ENCODE data around the gene PEF1.
A peak's percentile ranks its signal among the peaks of the same experiment; 100 is the strongest.

The PEF1 gene

DNA sequence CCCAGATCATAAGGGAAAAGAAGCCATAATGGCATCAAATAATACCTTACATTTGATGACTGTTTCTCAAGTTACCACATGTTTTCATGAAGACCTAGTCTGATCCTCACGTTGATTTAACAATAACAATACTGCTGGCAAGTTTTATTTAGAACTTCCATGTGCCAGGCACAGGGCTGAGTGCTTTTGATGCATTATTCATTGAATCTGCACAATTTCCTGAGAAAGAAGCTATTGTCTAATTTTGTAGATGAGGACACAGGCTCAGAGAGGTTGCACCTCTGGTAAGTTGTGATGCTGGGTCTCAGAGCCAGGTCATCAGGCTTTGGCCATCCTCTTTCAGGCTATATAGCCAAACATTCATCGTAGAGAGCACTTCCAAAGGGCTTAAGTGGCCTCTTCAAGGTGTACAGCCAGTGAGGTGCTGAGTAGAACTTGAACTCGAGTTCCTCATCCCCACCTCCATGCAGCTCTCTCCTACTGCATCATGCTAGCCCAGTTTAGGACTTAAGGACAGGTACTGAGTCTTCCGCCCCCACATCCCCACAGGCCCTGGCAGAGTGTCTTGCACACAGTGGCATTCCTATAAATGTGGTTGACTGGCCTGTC lies 8.3 kb upstream of the PEF1 start:
- no peak for DNase-seq

DNA sequence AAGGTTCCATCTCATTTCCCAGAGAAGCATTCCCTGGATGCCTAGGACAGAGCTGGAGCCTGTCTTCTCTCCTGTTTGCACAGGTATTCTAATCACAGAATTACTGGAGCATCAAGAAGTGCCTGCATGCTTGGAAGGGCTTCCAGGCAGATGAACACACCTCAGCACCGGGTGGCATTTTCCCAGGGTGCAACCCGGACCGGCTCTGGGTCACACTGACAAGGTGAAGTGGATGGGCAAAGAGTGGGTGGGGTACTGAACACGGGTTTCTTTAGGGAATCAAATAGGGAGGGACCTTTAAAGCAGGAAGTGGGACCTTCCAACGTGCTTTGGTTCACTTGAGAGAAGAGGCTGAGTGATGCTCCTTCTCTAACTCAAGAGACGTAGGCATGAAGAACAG lies 7.1 kb upstream of the PEF1 start:
- no peak for DNase-seq

DNA sequence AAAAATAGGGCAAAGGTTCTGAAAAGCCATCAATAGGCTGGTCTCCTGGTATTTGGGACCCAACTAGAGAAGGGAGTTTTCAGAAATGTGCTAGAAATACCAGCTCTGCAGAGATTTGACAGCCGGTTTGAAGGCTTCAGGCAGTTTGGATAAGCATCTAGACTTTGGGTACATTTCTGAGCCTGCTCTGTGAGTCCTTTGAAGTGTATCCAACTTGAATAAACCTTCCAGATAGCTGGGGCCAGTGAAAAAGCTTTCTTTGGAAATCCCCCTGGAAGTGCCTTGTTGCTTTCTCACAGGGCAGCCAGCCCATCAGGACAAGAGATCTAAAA lies 6.4 kb upstream of the PEF1 start:
- no peak for DNase-seq

DNA sequence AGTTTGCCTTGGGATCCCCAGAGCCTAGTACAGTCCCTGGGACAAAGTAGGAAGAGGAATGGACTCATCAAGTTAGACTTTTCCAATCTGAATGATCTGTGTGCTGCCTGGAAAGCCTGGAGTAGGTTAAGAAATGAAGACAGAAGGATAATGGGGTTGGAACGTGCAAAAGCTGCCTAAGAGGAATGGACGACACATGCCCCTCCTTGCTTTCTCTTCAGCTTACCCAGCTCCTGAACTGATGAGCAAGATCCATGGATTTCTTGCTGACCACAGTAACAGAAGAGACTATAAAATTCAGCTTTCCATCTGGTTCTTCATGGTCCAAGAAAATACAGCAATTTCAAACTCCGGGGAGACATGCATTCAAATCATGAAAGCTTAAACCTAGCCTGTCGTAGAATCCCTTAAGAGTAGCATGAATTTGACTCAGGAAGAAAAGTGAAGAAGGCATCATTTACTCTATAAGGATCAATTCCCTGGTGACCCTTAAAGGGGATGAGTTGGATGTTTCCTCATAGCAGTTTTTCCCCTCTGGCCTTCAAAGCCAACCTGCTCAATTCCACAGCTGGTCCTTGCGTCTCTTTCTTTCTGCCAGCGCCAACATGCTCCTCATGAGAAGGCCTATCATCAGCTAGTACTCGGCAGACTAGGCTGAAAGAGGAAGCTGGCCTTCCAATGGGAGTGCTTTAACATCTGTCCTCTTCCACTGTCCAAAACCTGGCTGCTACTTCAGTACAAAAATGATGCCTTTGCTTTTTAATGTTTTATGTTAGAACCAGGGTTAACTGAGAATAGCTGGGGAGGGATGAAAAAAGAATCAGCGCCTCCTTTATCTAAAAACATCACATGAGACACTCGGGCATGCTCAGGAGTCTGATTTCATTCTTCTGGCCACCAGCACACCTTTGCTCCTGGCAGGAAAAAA lies 5.7 kb upstream of the PEF1 start:
- DNase-seq: no peak

DNA sequence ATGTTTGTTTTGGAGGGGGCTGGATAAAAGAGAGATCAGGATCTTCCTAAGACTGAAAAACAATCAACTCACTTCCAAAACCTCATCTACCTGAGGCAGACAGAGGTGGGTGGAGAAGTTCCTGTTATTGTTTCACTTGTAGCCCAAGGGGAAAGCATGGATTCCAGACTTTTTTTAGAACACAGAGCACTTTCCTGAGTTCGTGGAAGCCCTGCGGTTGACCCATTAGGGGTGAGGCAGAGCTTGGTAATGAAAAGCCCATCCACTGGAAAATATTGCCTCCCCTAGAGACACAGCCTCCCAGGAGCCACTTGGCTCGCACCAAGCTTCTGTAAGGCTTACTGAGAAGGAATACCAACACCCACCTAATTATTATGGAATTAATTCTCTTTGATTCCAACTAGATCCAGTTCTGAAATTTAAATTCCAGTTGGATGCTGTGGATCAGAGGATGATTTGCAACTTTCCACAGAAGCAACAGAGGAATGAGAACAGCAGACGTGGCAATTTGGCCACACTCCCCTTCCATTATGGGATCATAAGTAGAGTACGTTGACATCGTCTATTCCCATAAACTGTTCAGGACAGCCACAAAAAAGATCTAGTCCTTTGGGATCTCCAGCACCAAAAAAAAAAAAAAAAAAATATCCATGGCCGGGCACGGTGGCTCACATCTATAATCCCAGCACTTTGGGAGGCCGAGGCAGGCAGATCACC lies 4.1 kb upstream of the PEF1 start:
- no peak for DNase-seq

DNA sequence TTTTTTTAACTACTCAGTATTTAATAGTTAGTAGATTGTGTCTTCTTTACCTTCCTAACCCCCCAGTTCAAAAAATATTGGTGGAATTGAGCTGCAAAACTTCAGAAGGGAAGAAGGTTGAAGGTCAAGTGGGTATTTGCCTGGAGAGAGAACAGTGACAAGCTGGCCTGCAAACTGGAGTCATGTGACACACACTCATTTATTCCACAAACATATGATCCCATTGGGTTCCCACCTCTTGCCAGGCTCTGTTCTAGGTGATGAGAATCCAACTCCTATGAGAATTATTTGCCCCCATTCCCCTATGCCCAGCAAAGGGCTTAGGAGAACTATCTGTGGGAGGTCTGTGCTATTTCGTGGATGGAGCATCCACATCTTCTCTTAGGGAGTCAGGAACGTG lies 3.5 kb upstream of the PEF1 start:
- DNase-seq: no peak

DNA sequence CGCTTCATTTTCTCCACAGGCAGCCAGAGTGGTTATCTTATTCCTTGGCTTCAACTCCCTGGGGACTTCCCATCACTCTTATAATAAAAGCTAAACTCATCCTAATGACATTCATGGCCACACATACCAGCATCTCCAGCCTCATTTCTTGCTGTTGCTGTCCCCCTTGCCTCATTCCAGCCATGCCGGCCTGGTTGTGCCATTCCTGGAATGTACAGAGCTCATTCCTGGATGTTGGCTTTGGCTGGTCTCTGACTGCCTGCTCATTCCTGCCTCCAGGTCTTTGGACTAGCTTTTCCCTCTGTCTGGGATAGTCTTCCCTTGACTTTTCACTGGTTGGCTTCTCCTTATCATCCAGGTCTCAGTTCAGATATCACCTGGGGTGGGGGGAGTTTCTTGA lies 2.4 kb upstream of the PEF1 start:
- DNase-seq: no peak

DNA sequence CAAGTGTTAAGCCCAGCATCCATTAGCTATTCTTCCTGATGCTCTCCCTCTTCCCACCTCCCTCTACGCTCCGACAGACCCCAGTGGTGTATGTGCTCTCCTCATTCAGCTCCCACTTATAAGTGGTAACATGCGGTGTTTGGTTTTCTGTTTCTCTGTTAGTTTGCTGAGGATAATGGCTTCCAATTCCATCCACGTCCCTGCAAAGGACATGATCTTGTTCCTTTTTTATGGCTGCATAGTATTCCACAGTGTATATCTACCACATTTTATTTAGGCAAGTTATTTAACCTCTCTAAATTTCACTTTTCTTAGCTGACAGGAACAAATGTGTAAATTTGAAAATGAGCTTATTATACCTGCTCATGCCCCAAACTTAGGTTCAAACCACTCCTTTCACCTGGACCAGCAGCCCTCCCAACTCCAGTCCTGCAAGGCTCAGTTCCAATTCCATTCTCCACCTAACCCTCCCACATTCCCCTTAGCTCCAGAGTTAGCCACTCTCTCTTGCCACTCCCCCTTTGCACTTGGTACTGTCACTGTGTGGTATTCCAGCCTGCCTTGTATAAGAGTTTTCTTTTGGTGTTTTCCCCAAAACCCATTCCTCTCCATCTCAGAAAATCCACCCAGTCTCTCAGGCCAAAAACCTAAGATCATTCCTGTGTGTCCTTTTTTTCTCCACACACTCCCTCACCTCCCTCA lies 1.7 kb upstream of the PEF1 start:
- DNase-seq: no peak

DNA sequence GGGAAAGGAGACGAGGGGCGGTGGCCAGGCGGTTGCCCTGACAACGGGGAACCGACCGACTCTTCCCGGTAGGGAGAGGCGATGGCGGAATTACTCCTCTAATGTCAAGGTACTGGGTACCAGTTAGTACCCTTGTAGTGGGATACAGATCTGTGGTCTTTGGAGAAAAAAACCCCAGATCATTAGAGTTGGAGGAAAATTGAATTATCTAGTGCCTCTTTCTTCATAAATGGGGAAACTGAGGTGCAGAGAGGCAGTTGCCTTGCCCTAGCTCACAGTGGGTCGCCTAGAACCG lies 545 bp upstream of the PEF1 start:
- no peak for DNase-seq

DNA sequence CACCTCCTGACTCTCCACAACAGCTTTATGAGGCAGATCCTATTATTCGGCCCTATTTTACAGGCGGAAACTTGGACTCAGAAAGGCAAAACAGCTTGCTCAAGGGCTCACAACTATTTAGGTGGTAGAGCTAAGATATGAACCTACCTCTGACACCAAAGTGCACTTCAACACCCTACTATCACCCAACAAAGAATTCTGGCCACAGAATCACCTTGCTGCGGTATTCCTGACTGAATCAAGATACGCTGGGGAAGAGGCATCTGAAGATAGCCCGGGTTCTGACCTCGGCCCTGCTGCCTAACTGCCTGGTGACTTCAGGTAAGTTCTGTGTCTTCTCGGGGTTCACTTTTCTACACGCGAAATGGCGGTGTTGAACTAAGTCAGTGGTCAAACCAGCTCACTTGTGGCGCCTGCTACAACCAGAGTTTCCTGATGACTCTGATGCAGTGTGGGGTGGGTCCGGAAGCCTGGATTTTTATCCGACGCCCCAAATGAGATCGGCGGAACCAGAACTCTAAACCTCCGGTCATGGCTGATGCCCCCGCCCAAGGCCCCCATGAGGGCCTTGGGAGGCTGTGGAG lies 608 bp downstream of the PEF1 start:
- DNase-seq: no peak

DNA sequence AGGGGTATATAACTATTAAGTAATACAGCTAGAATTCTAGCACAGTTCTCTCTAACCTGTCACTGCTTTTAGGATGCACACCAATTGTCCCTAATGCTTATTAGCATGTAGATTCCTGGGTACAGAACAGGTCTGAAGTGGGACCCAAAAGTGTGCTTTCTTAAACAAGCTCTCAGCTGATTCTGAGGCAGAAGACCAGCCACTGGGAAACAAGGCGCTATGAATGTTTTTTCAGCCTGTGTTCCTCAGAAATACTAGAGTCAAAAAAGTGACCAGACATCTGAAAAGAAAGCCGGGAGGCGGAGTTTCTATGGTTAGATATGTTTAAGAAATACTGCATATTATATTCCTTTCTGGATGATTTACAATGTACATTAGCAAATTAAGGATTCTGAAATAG lies 1.8 kb downstream of the PEF1 start:
- no peak for DNase-seq

DNA sequence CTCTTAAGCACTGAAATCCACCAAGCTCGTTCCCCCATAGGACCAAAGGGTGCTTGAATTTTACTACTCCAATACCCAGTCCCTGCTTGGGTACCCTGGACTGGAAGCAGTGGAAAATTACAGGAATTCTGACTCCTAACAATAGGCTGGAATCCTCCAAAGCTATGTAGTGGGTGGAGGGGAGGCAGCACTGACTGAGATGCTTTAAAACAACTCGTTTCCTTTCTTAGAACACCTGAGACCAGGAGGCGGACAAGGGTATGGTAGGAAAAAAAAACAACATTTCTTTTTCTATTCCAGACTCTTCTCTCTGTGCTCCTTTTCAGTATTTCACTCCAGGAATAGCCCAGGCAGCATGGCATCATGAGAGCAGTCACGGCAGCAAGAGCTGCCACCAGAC lies 2.3 kb downstream of the PEF1 start:
- no peak for DNase-seq

DNA sequence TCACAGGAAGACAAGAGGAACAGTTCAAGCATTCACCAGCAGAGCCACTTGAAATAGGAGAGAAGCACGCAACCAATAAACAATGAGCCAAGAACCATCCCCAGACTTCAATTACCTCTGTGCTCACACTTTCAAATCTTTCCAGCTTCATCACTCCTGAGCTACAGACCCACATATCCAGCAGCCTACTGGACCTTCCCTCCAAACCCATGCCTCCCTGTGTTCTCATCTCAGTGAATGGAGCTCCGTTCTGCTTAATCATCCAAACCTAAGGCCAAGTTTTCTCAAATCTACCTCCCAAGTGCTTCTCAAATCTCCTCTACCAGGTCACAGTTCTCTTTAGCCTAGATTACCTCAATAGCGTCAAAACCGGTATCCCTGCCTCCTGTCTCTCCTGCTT lies 3.7 kb downstream of the PEF1 start:
- DNase-seq: no peak

DNA sequence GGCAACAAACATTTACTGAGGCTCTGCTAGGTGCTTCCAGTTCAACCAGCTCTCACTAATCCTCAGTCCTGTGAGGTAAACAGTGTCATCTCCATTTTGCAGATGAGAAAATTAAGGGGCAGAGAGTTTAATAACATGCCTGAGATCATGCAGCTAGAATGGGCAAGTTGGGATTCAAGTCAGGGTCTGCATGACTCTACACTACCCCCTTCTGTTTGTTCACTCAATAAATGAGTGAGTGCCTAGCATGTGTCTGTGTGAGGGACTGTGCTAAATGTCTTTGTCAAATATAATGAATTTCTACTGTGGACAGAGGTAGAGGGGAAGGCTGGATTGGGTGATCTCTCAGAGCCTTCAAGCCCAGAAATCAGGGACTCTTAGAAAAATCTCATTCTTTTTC lies 4.5 kb downstream of the PEF1 start:
- DNase-seq: no peak

DNA sequence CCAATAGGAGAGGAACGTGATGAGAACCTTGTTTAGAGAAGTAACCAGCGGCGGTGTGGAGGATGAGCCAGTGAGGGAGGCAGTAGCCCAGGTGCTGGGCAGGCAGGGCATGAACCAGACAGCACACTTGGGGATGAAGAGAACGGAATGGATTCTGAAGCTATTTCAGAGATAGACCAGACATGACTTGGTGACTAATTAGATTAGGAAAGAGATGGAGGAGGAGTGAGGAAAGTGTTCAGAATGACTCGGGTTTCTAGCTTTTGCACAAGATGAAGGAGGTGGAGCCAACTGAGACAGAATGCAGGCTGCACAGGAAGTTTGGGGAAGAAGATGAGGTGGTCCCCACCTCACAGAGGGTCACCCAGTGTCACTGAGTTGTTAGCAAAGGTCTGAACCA lies 5.1 kb downstream of the PEF1 start:
- DNase-seq: no peak

DNA sequence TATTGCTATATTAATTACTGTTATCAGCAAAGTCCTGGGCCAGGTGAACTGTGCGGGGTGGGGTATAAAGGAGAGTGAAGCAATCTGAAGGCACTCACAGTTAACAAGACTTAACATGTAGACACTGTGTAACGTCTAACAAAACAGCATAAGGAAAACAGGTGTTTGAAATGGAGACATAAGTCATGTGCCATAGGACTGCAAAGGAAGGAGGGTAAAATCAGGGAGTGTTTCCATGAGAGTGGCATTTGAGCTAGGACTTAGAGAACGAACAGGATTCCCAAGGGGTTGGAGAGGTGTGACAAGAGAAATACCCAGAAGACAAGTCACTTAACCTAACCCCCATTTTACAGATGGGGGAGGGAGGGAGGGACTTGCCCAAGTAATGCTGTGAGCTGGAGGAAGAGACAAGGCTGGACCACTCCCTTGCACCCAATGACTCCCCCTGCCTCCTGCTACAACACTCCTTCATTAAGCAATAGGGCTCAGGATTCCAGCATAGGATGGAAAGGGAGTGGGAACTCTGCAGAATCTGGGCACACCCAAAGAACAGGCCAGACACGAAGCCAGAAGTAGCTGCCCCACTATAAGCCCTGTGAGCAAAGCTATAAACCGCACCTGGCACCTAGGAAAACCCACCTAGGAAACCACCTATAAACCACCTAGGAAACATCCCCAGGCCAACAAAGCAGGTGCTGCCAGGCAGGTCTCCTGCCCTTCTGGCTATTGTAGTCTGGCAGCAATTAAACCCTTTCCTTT lies 6.6 kb downstream of the PEF1 start:
- no peak for DNase-seq

DNA sequence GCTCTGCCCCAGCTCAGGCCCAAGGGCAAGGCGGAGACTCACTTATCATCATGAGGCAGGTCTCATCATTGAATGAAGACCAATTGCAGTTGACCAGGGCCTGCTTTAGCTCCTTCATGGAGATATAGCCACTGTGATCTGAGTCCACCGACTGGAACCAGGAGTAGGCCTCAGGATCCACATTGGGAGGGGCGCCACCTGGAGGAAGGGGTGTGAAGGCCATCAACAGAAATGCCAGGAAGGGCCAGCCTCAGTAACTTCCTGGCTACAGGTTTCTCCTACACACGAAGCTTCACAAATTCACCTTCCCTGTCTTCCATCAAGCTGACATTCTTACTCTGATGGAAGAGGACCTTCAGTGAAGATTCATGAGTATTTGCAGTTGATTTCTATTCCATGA lies 11.6 kb downstream of the PEF1 start:
- peak; percentile 19 for DNase-seq

DNA sequence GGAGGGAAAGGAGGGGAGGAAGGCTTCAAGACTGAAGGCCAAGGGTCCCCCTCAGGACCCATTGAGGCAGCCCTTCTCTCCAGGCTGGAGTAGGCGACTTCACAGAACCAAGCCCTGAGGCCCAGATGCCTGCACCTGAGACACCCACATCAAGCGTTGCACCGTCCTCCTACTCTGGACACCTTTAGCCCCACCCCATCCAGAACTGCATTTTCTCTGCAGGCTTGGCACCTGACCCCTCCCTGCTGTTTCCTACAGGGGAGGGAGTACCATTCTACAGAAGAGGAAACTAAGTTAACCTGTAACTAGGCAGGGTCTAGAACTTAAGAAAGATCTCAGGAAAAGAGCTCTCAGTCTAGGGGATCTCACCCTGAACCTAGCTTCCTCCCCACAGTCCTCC lies 12.0 kb downstream of the PEF1 start:
- DNase-seq: no peak

DNA sequence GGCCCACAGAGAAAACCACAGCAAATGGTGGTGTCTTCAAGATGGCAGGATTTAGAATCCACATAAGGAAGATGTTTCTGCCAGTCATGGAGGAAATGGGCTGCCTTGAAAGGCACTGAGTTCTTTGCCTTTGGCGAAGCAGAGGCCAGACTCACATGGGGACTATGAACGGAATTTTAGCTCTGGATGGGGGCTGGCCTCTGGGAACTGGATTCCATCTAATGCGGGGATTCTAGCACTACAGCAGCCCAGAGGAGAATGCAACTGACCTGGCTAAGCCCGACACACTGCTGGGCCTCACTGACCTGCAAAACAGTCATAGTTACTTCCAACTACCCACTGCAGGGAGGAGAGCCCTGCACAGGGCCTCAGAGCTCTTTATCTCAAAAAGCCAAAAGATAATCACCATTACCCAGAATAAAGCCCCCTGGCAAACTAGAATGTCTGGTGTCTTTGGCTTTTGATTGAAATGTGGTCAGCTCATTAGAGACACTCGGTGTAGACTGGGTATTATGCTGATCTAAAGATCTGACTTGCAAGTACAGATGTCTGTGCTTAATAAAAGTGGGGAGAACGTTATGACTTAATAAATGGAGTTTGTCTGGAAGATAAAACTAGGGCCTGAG lies 15.6 kb downstream of the PEF1 start:
- DNase-seq: no peak

DNA sequence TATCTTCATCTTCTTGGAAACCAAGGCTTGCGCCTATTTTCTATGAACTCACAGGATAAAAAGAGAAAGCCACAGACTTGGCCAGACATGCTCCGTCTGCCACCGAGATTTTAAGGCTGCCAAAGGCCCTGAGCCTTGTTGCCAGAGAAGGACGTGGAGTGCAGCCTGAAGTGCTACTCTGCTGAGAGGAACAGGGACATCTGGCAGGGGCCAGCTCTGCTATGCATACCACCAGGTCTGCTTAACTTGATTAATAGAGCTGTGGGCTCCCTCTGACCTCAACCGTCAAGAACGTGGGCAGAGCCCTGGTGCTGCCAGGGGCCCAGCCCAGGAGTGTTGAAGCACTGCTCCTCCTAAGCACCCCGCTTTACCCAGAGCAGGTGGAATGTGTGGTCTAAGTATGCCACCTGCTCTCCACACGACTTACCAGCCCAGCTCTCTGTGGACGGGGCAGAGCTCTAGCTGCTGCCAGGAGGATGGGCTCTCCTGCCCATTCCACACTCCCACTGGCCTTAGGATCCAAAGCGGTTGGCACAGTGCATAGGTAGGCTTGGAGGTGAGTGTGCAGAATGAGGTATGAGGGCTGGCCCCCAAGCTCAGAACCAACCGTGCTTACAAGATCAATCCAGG lies 16.6 kb downstream of the PEF1 start:
- no peak for DNase-seq

DNA sequence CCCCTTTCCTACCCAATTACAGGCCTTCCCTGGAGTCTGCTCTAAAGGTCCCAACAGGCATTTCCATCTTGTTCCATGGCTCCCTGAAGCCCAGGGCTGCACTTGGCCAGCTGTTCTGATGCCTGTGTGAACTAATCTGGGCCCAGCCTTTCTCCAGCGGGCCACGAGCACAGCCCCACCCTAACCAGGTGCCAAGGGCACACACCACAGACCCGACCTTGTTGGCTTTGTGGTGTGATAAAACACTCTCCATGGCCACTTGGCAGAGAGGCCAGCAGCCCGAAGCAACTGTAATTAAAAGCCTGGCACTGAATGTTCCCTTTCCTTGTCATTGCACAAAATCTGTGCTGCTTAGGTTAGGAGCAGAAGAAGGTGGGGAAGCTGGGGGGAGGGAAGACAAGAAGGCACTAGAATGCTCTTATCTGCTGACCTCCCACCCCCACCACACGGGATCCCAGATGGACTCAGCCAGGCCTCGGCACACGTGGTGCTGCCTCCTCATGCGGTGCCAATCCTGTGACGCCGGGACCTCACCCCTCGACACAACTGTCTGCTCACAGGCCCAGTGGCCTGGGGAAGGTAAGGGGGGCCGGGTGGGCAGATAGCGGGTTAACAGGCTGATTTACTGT lies 17.3 kb downstream of the PEF1 start:
- no peak for DNase-seq
